H9 (cell line): ENCODE results near the gene LIMS1. TPM values are rescaled to one million over a fixed set of nuclear protein-coding genes. Genes with fewer than 3 reads are reported as not detected.

Experiments used
- DNase-seq: peaks from one replicate; pipeline ENCODE4 v3.0.0-alpha.2; 2017
- H2AFZ ChIP-seq: one replicate; pipeline ENCODE4 v1.6.1; 2013; ENCODE audit warnings: mild to moderate bottlenecking, low read length, control low read depth, moderate library complexity
- H2AK5ac ChIP-seq: 2 replicates; pipeline ENCODE4 v1.6.1; 2013; ENCODE audit warnings: low read length, control low read depth, mixed read lengths; ENCODE audit not compliant: insufficient read length
- H2BK120ac ChIP-seq: one replicate; pipeline ENCODE4 v1.6.1; 2013; ENCODE audit warnings: low read depth, mild to moderate bottlenecking, low read length, control low read depth, inconsistent platforms; ENCODE audit not compliant: poor library complexity, severe bottlenecking
- H2BK12ac ChIP-seq: 2 replicates; pipeline ENCODE4 v1.6.1; 2013; ENCODE audit warnings: low read length, control low read depth, mixed read lengths, low read depth; ENCODE audit not compliant: insufficient read length
- H2BK15ac ChIP-seq: 2 replicates; pipeline ENCODE4 v1.6.1; 2013; ENCODE audit warnings: low read depth, low read length, control low read depth
- H2BK20ac ChIP-seq: one replicate; pipeline ENCODE4 v1.6.1; 2013; ENCODE audit warnings: low read depth, mild to moderate bottlenecking, low read length, control low read depth, inconsistent platforms; ENCODE audit not compliant: poor library complexity, severe bottlenecking
- H2BK5ac ChIP-seq: 2 replicates; pipeline ENCODE4 v1.6.1; 2013; ENCODE audit warnings: low read length, control low read depth, mixed read lengths; ENCODE audit not compliant: insufficient read length
- H3K14ac ChIP-seq: 2 replicates; pipeline ENCODE4 v1.6.1; 2013; ENCODE audit warnings: low read length, control low read depth; ENCODE audit not compliant: insufficient read depth
- H3K18ac ChIP-seq: 2 replicates; pipeline ENCODE4 v1.6.1; 2013; ENCODE audit warnings: low read depth, mild to moderate bottlenecking, mixed read lengths, low read length, control low read depth; ENCODE audit not compliant: insufficient read length
- H3K23ac ChIP-seq: 2 replicates; pipeline ENCODE4 v1.6.1; 2013; ENCODE audit warnings: low read length, control low read depth, mixed read lengths, low read depth; ENCODE audit not compliant: insufficient read length
- H3K23me2 ChIP-seq: 2 replicates; pipeline ENCODE4 v1.6.1; 2013; ENCODE audit warnings: low read depth, mild to moderate bottlenecking, mixed read lengths, low read length, control low read depth; ENCODE audit not compliant: insufficient read length, poor library complexity, severe bottlenecking
- H3K27ac ChIP-seq: 2 replicates; pipeline ENCODE4 v1.5.1; 2013; ENCODE audit warnings: low read length, control low read depth, mixed read lengths, low read depth; ENCODE audit not compliant: insufficient read length
- H3K27me3 ChIP-seq: 2 replicates; pipeline ENCODE4 v1.6.1; 2013; ENCODE audit warnings: low read length, control low read depth, inconsistent platforms; ENCODE audit not compliant: insufficient read depth
- H3K4ac ChIP-seq: 2 replicates; pipeline ENCODE4 v1.6.1; 2013; ENCODE audit warnings: low read depth, mild to moderate bottlenecking, control low read depth, inconsistent platforms, low read length, moderate library complexity
- H3K4me1 ChIP-seq: 2 replicates; pipeline ENCODE4 v1.6.1; 2013; ENCODE audit warnings: low read length, control low read depth, inconsistent platforms; ENCODE audit not compliant: insufficient read depth
- H3K4me2 ChIP-seq: 2 replicates; pipeline ENCODE4 v1.6.1; 2013; ENCODE audit warnings: low read length, control low read depth, mixed read lengths; ENCODE audit not compliant: insufficient read length, insufficient read depth
- H3K56ac ChIP-seq: 2 replicates; pipeline ENCODE4 v1.6.1; 2013; ENCODE audit warnings: low read depth, mild to moderate bottlenecking, mixed read lengths, low read length, control low read depth; ENCODE audit not compliant: insufficient read length
- H3K79me1 ChIP-seq: 2 replicates; pipeline ENCODE4 v1.6.1; 2013; ENCODE audit warnings: low read depth, mild to moderate bottlenecking, moderate library complexity, low read length, control low read depth, inconsistent platforms; ENCODE audit not compliant: insufficient read depth, poor library complexity, severe bottlenecking
- H3K79me2 ChIP-seq: 2 replicates; pipeline ENCODE4 v1.6.1; 2013; ENCODE audit warnings: low read length, control low read depth, inconsistent platforms; ENCODE audit not compliant: insufficient read depth
- H3K9ac ChIP-seq: 2 replicates; pipeline ENCODE4 v1.6.1; 2013; ENCODE audit warnings: low read length, control low read depth, mixed read lengths; ENCODE audit not compliant: insufficient read length; ENCODE audit errors: extremely low read depth
- H3K9me3 ChIP-seq: one replicate; pipeline ENCODE4 v1.6.1; 2013; ENCODE audit warnings: low read depth, low read length, inconsistent platforms; ENCODE audit not compliant: control insufficient read depth
- H3T11ph ChIP-seq: one replicate; pipeline ENCODE4 v1.6.1; 2013; ENCODE audit warnings: mild to moderate bottlenecking, low read length, control low read depth, inconsistent platforms
- H4K20me1 ChIP-seq: one replicate; pipeline ENCODE4 v1.6.1; 2013; ENCODE audit not compliant: control insufficient read depth, insufficient read length, insufficient read depth
- H4K5ac ChIP-seq: 2 replicates; pipeline ENCODE4 v1.6.1; 2013; ENCODE audit warnings: low read depth, mild to moderate bottlenecking, mixed read lengths, low read length, control low read depth; ENCODE audit not compliant: insufficient read length
- H4K8ac ChIP-seq: replicated peaks from 2 replicates; pipeline ENCODE4 v1.6.1; 2013; ENCODE audit warnings: low read length, control low read depth, mixed read lengths, low read depth; ENCODE audit not compliant: insufficient read length
- H4K91ac ChIP-seq: 2 replicates; pipeline ENCODE4 v1.6.1; 2013; ENCODE audit warnings: low read depth, mild to moderate bottlenecking, moderate library complexity, mixed read lengths, low read length, control low read depth; ENCODE audit not compliant: insufficient read length
- H3K27ac Mint-ChIP-seq, 3 experiments: 2 replicates in 2 of 3; 3 replicates in 1 of 3; pipeline ENCODE4 v1.8.0; 2020 to 2021; ENCODE audit warnings: mixed read lengths in 3 of 3, mild to moderate bottlenecking in 1 of 3, moderate library complexity in 1 of 3
- H3K27me3 Mint-ChIP-seq: 2 replicates; pipeline ENCODE4 v1.8.0; 2021; ENCODE audit warnings: low read depth, mild to moderate bottlenecking, moderate library complexity, mixed read lengths
- H3K36me3 Mint-ChIP-seq, 3 experiments: 2 replicates in 2 of 3; 3 replicates in 1 of 3; pipeline ENCODE4 v1.8.0; 2020 to 2021; ENCODE audit warnings: low read depth in 3 of 3, mixed read lengths in 3 of 3; ENCODE audit not compliant: insufficient read depth in 1 of 3
- H3K4me1 Mint-ChIP-seq, 2 experiments: 2 replicates each; pipeline ENCODE4 v1.8.0; 2020; ENCODE audit warnings: mixed read lengths in 2 of 2
- H3K4me3 Mint-ChIP-seq, 2 experiments: 2 replicates in 1 of 2; 3 replicates in 1 of 2; pipeline ENCODE4 v1.8.0; 2020 to 2021; ENCODE audit warnings: mild to moderate bottlenecking in 2 of 2, mixed read lengths in 2 of 2, moderate library complexity in 1 of 2
- H3K9me3 Mint-ChIP-seq, 2 experiments: 2 replicates in 1 of 2; 3 replicates in 1 of 2; pipeline ENCODE4 v1.8.0; 2020; ENCODE audit warnings: mild to moderate bottlenecking in 2 of 2, mixed read lengths in 2 of 2, moderate library complexity in 1 of 2
- WGBS: extraction: QIAGEN DNeasy Blood & Tissue Kit; methylation state at CpG from one replicate; pipeline ENCODE4 v1.1.7; 2013; ENCODE audit warnings: missing lambda C conversion rate, low lambda C conversion rate, mixed read lengths; ENCODE audit not compliant: insufficient read length; ENCODE audit errors: extremely low coverage; 5-methylcytosine and 5-hydroxymethylcytosine counted together
- total RNA-seq: library from RNA; stranded (reverse); gene quantifications from 2 replicates; pipeline ENCODE4 v1.2.1, GENCODE V29; 2021
- TF ChIP-seq, protein P1 (sequence below): fragments of 200-600 bp; sonication (generic); conservative IDR thresholded peaks from 3 replicates; pipeline ENCODE4 v1.8.0; 2021; ENCODE audit warnings: antibody characterized with exemption, mild to moderate bottlenecking

LIMS1 gene
- total RNA-seq, 1 experiment from 2014 or later: 37.7 TPM

- Histone ChIP-seq H2BK5ac (no peak overlapping the region), H3K9me3 (no peaks in the 10 kb centered on the region), H3K14ac (no peak overlapping the region), H3K4me2 (no peak overlapping the region), H2AFZ (no peak overlapping the region), H3K4ac (no peak overlapping the region), H4K5ac (no peak overlapping the region), H2BK15ac (no peak overlapping the region), H3K79me2 (no peaks in the 10 kb centered on the region; the same call in 1 of the 2 replicates), H2BK20ac (no peak overlapping the region), H2AK5ac (no peak overlapping the region), H3K27ac (no peak overlapping the region), H3K79me1 (peaks cover 7% of the 10 kb centered on the region), H4K91ac (no peak overlapping the region), H2BK12ac (no peak overlapping the region), H2BK120ac (no peak overlapping the region), H3K23me2 (no peaks in the 10 kb centered on the region), H3K23ac (no peak overlapping the region), H3K56ac (no peak overlapping the region), H4K20me1 (no peaks in the 10 kb centered on the region), H3T11ph (no peak overlapping the region), H3K27me3 (no peaks in the 10 kb centered on the region), H4K8ac (no peak overlapping the region), H3K4me1 (peaks cover 5% of the 10 kb centered on the region; the same call in 1 of the 2 replicates), H3K9ac (no peak overlapping the region), H3K18ac (no peak overlapping the region)
- no peak for DNase-seq
- Mint-ChIP-seq H3K36me3 (no peaks in the 10 kb centered on the region; a peak in 1 of 7 replicates), H3K4me1 (peaks cover 23 to 30% of the 10 kb centered on the region in 2 experiments), H3K27ac (0 out of 7 replicates have a peak overlapping the region, but pooled peaks of 1 of the 3 experiments have one; percentile 50), H3K9me3 (no peaks in the 10 kb centered on the region), H3K27me3 (no peaks in the 10 kb centered on the region; the same call in 1 of the 2 replicates), H3K4me3 (no peak overlapping the region)
- TF ChIP-seq, protein P1, sequence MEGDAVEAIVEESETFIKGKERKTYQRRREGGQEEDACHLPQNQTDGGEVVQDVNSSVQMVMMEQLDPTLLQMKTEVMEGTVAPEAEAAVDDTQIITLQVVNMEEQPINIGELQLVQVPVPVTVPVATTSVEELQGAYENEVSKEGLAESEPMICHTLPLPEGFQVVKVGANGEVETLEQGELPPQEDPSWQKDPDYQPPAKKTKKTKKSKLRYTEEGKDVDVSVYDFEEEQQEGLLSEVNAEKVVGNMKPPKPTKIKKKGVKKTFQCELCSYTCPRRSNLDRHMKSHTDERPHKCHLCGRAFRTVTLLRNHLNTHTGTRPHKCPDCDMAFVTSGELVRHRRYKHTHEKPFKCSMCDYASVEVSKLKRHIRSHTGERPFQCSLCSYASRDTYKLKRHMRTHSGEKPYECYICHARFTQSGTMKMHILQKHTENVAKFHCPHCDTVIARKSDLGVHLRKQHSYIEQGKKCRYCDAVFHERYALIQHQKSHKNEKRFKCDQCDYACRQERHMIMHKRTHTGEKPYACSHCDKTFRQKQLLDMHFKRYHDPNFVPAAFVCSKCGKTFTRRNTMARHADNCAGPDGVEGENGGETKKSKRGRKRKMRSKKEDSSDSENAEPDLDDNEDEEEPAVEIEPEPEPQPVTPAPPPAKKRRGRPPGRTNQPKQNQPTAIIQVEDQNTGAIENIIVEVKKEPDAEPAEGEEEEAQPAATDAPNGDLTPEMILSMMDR: no peak
- no CpG with 5 or more reads among the region's 6 CpGs for WGBS
Measured at GRCh38 chr2:108587621-108588020, 53.4 kb downstream of the LIMS1 start.
